ENCODE results near the gene TLE1. TPM values are rescaled to one million over a fixed set of nuclear protein-coding genes. Genes with fewer than 3 reads are reported as not detected.
"Not testable (repeated sequence)": the region's sequence is repeated elsewhere in the genome, so short reads cannot be mapped to it uniquely, and the experiment has no call there.

Gene TLE1
- total RNA-seq, 1 donor, result 9.0 TPM

GRCh38 chr9:81609782-81610739, 79.3 kb downstream of the TLE1 start:
- no peaks in the 10 kb centered on the region for H4K20me1 ChIP-seq (ENCODE audit: insufficient read depth, low read length)
- peaks cover 13% of the 10 kb centered on the region for H3K4me1 ChIP-seq (ENCODE audit: insufficient read depth, low read length)
- DNase-seq (ENCODE audit: insufficient read length, low spot score, missing footprints), result peak; percentile 86
- peaks cover 2% of the 10 kb centered on the region for H3K36me3 ChIP-seq (ENCODE audit: insufficient read depth, low read length)
- peak overlapping the region; percentile 32 for H3K4me2 ChIP-seq (ENCODE audit: insufficient read depth, low read length)
- no peaks in the 10 kb centered on the region for H3K79me2 ChIP-seq (ENCODE audit: insufficient read depth, low read length)
- H3K27me3 ChIP-seq (ENCODE audit: insufficient read depth, low read length), result no peaks in the 10 kb centered on the region
- H3K4me3 ChIP-seq (ENCODE audit: insufficient read depth, low read length), result no peak overlapping the region
- H3K27ac ChIP-seq (ENCODE audit: low read depth, low read length), result peak overlapping the region; percentile 41
- TF ChIP-seq CTCF (IDR thresholded peaks at IDR 0.05; ENCODE audit: extremely low read depth, low read depth, low read length), result no peak
- H2AFZ ChIP-seq (ENCODE audit: low read length), result no peak overlapping the region
- no peaks in the 10 kb centered on the region for H3K9me3 ChIP-seq (ENCODE audit: low read depth, low read length)

GRCh38 chr9:81608289-81608657, 81.1 kb downstream of the TLE1 start:
- TF ChIP-seq CTCF (IDR thresholded peaks at IDR 0.05; ENCODE audit: extremely low read depth, low read depth, low read length), result no peak

GRCh38 chr9:81607593-81608288, 81.6 kb downstream of the TLE1 start:
- H4K20me1 ChIP-seq (ENCODE audit: insufficient read depth, low read length), result no peaks in the 10 kb centered on the region
- no peak overlapping the region for H3K4me3 ChIP-seq (ENCODE audit: insufficient read depth, low read length)
- peaks cover 13% of the 10 kb centered on the region for H3K4me1 ChIP-seq (ENCODE audit: insufficient read depth, low read length)
- H3K79me2 ChIP-seq (ENCODE audit: insufficient read depth, low read length), result no peaks in the 10 kb centered on the region
- TF ChIP-seq CTCF (IDR thresholded peaks at IDR 0.05; ENCODE audit: extremely low read depth, low read depth, low read length), result no peak
- no peak overlapping the region for H3K27ac ChIP-seq (ENCODE audit: low read depth, low read length)
- no peak for DNase-seq (ENCODE audit: insufficient read length, low spot score, missing footprints)
- peaks cover 2% of the 10 kb centered on the region for H3K36me3 ChIP-seq (ENCODE audit: insufficient read depth, low read length)
- no peak overlapping the region for H2AFZ ChIP-seq (ENCODE audit: low read length)
- no peaks in the 10 kb centered on the region for H3K27me3 ChIP-seq (ENCODE audit: insufficient read depth, low read length)
- no peak overlapping the region for H3K4me2 ChIP-seq (ENCODE audit: insufficient read depth, low read length)
- no peaks in the 10 kb centered on the region for H3K9me3 ChIP-seq (ENCODE audit: low read depth, low read length)

More at GRCh38 chr9:81608289-81608657, 81.1 kb downstream of the TLE1 start:
- Histone ChIP-seq H3K27ac (ENCODE audit: low read depth, low read length) (no peak overlapping the region), H3K79me2 (ENCODE audit: insufficient read depth, low read length) (no peaks in the 10 kb centered on the region), H3K27me3 (ENCODE audit: insufficient read depth, low read length) (no peaks in the 10 kb centered on the region), H3K4me2 (ENCODE audit: insufficient read depth, low read length) (no peak overlapping the region), H3K4me1 (ENCODE audit: insufficient read depth, low read length) (peaks cover 13% of the 10 kb centered on the region), H3K36me3 (ENCODE audit: insufficient read depth, low read length) (peaks cover 2% of the 10 kb centered on the region), H3K9me3 (ENCODE audit: low read depth, low read length) (no peaks in the 10 kb centered on the region), H3K4me3 (ENCODE audit: insufficient read depth, low read length) (no peak overlapping the region), H4K20me1 (ENCODE audit: insufficient read depth, low read length) (no peaks in the 10 kb centered on the region), H2AFZ (ENCODE audit: low read length) (no peak overlapping the region)
- DNase-seq (ENCODE audit: insufficient read length, low spot score, missing footprints), result no peak

GRCh38 chr9:81606261-81606660, 83.1 kb downstream of the TLE1 start:
- H3K79me2 ChIP-seq (ENCODE audit: insufficient read depth, low read length); H3K27ac ChIP-seq (ENCODE audit: low read depth, low read length); H3K36me3 ChIP-seq (ENCODE audit: insufficient read depth, low read length); H3K9me3 ChIP-seq (ENCODE audit: low read depth, low read length); DNase-seq (ENCODE audit: insufficient read length, low spot score, missing footprints); H3K4me2 ChIP-seq (ENCODE audit: insufficient read depth, low read length); H3K27me3 ChIP-seq (ENCODE audit: insufficient read depth, low read length); H4K20me1 ChIP-seq (ENCODE audit: insufficient read depth, low read length); H2AFZ ChIP-seq (ENCODE audit: low read length); H3K4me3 ChIP-seq (ENCODE audit: insufficient read depth, low read length): not testable (repeated sequence)
- peaks cover 13% of the 10 kb centered on the region for H3K4me1 ChIP-seq (ENCODE audit: insufficient read depth, low read length)

All from osteoblast (primary cell).